HEK293T (cell line): ENCODE data around the gene ANGPT4.
"Not testable (repeated sequence)": the region's sequence is repeated elsewhere in the genome, so short reads cannot be mapped to it uniquely, and the experiment has no call there.

Source experiments
- CTCF ChIA-PET: fragments of 350-600 bp; formaldehyde crosslinking; extraction: SDS; loops from one replicate; lab custom pipeline; 2021; ENCODE audit warnings: antibody characterized with exemption, inconsistent platforms; lab: Yijun Ruan, JAX
- POLR2A ChIA-PET: fragments of 350-600 bp; formaldehyde crosslinking; extraction: SDS; loops from one replicate; lab custom pipeline; 2020; ENCODE audit warnings: antibody characterized with exemption, inconsistent platforms; lab: Yijun Ruan, JAX
- DNase-seq: peaks from one replicate; pipeline ENCODE4 v3.0.0; 2012; ENCODE audit warnings: mixed read lengths; ENCODE audit errors: extremely low spot score
- ARNT ChIP-seq: fragments of 450-650 bp; IDR thresholded peaks from 2 replicates; pipeline ENCODE4 v1.6.1; 2017; ENCODE audit warnings: mild to moderate bottlenecking
- BHLHE40 ChIP-seq: fragments of 450-650 bp; IDR thresholded peaks from 2 replicates; pipeline ENCODE4 v1.6.1; 2016; ENCODE audit warnings: mild to moderate bottlenecking, moderate library complexity, borderline replicate concordance
- CTBP1 ChIP-seq: fragments of 450-650 bp; IDR thresholded peaks from 2 replicates; pipeline ENCODE4 v1.6.1; 2016; ENCODE audit warnings: borderline replicate concordance
- ELF4 ChIP-seq: fragments of 450-650 bp; IDR thresholded peaks from 2 replicates; pipeline ENCODE4 v1.6.1; 2017; ENCODE audit warnings: antibody characterized with exemption
- FOXA1 ChIP-seq: fragments of 450-650 bp; IDR thresholded peaks from 2 replicates; pipeline ENCODE4 v1.6.1; 2016; ENCODE audit warnings: mild to moderate bottlenecking
- FOXK2 ChIP-seq: fragments of 450-650 bp; IDR thresholded peaks from 2 replicates; pipeline ENCODE4 v1.6.1; 2016; ENCODE audit warnings: mild to moderate bottlenecking
- FOXM1 ChIP-seq: fragments of 450-650 bp; IDR thresholded peaks from 2 replicates; pipeline ENCODE4 v1.6.1; 2017; ENCODE audit warnings: mild to moderate bottlenecking, borderline replicate concordance
- HDGF ChIP-seq: fragments of 450-650 bp; IDR thresholded peaks from 2 replicates; pipeline ENCODE4 v1.6.1; 2017; ENCODE audit warnings: antibody characterized with exemption, borderline replicate concordance
- L3MBTL2 ChIP-seq: fragments of 450-650 bp; conservative IDR thresholded peaks from 2 replicates; pipeline ENCODE4 v1.6.1; 2016; ENCODE audit warnings: mild to moderate bottlenecking
- LEF1 ChIP-seq: fragments of 450-650 bp; IDR thresholded peaks from 2 replicates; pipeline ENCODE4 v1.6.1; 2017; ENCODE audit warnings: mild to moderate bottlenecking, borderline replicate concordance
- NFRKB ChIP-seq: fragments of 450-650 bp; IDR thresholded peaks from 2 replicates; pipeline ENCODE4 v1.6.1; 2016; ENCODE audit warnings: mild to moderate bottlenecking, moderate library complexity
- PKNOX1 ChIP-seq: fragments of 450-650 bp; IDR thresholded peaks from 2 replicates; pipeline ENCODE4 v1.6.1; 2016
- SP1 ChIP-seq: fragments of 450-650 bp; IDR thresholded peaks from 2 replicates; pipeline ENCODE4 v1.6.1; 2017
- SUZ12 ChIP-seq: fragments of 450-650 bp; IDR thresholded peaks from 2 replicates; pipeline ENCODE4 v1.6.1; 2016; ENCODE audit warnings: mild to moderate bottlenecking
- TARDBP ChIP-seq: fragments of 450-650 bp; IDR thresholded peaks from 2 replicates; pipeline ENCODE4 v1.6.1; 2016
- ZNF384 ChIP-seq: fragments of 450-650 bp; IDR thresholded peaks from 2 replicates; pipeline ENCODE4 v1.6.1; 2016

The ANGPT4 gene

GRCh38 chr20:906001-906520 is 10.1 kb downstream of the ANGPT4 start:
- no peak for TF ChIP-seq BHLHE40
- no peak for TF ChIP-seq FOXK2
- TF ChIP-seq TARDBP = no peak
- no peak for TF ChIP-seq CTBP1
- TF ChIP-seq NFRKB = no peak
- no peak for TF ChIP-seq LEF1
- TF ChIP-seq FOXM1 = no peak
- no peak for TF ChIP-seq FOXA1
- TF ChIP-seq PKNOX1 = no peak
- no peak for TF ChIP-seq L3MBTL2
- TF ChIP-seq HDGF = no peak
- no peak for TF ChIP-seq SP1
- no peak for TF ChIP-seq ELF4
- TF ChIP-seq ZNF384 = no peak
- TF ChIP-seq SUZ12 = no peak
- TF ChIP-seq ARNT = no peak
- DNase-seq = no peak
- ChIA-PET POLR2A (no interaction called here), CTCF (no interaction called here)

GRCh38 chr20:905396-905961 is 10.7 kb downstream of the ANGPT4 start:
- TF ChIP-seq SP1 = no peak
- no peak for TF ChIP-seq TARDBP
- TF ChIP-seq FOXM1 = no peak
- no peak for TF ChIP-seq L3MBTL2
- no peak for TF ChIP-seq CTBP1
- TF ChIP-seq ARNT = no peak
- TF ChIP-seq NFRKB = no peak
- no peak for TF ChIP-seq SUZ12
- TF ChIP-seq FOXK2 = no peak
- no peak for TF ChIP-seq BHLHE40
- no peak for TF ChIP-seq FOXA1
- CTCF ChIA-PET = no interaction called here
- no peak for DNase-seq
- POLR2A ChIA-PET = no interaction called here

- DNase-seq = no peak
- ChIA-PET CTCF (no interaction called here), POLR2A (no interaction called here)
- TF ChIP-seq ELF4 (no peak), FOXK2 (no peak), PKNOX1 (no peak), SP1 (no peak), SUZ12 (no peak), CTBP1 (no peak), TARDBP (no peak), BHLHE40 (no peak), LEF1 (no peak), HDGF (no peak), ARNT (no peak), FOXM1 (no peak), NFRKB (no peak), L3MBTL2 (no peak)
Observed at GRCh38 chr20:904039-904545, 12.0 kb downstream of the ANGPT4 start.

GRCh38 chr20:897436-897835 is 18.7 kb downstream of the ANGPT4 start:
- POLR2A ChIA-PET, CTCF ChIA-PET, DNase-seq: not testable (repeated sequence)

GRCh38 chr20:896501-897025 is 19.6 kb downstream of the ANGPT4 start:
- ChIA-PET CTCF (no interaction called here), POLR2A (no interaction called here)
- no peak for DNase-seq
- TF ChIP-seq CTBP1 (no peak), ARNT (no peak), ELF4 (no peak), ZNF384 (no peak), PKNOX1 (no peak), SUZ12 (no peak), NFRKB (no peak), BHLHE40 (no peak), LEF1 (no peak), FOXA1 (no peak), SP1 (no peak), HDGF (no peak), TARDBP (no peak), L3MBTL2 (no peak)

- DNase-seq, CTCF ChIA-PET, POLR2A ChIA-PET: not testable (repeated sequence)
Observed at GRCh38 chr20:892371-892770, 23.8 kb downstream of the ANGPT4 start.
